Gastrocnemius medialis (tissue), 4 donors: ENCODE results near the gene SEC11A. TPM values are rescaled to one million over a fixed set of nuclear protein-coding genes. Genes with fewer than 3 reads are reported as not detected.

Experiments
- ATAC-seq, 2 donors: fragments of 150-250 bp; one replicate each; pipeline ENCODE4 v1.9.1; 2016
- DNase-seq, 2 donors: peaks; one replicate each; pipeline ENCODE4 v3.0.0-alpha.2; 2019
- H3K27ac ChIP-seq, 4 donors: fragments of 200-600 bp; sonication (generic); 1 replicate in 1 of 4; 2 replicates in 3 of 4; pipeline ENCODE4 v1.5.1; 2016 to 2018; ENCODE audit warnings: mild to moderate bottlenecking in 2 of 4, moderate library complexity in 1 of 4
- H3K27me3 ChIP-seq, 3 donors: fragments of 200-600 bp; sonication (generic) in 2 of 3; 1 replicate in 1 of 3; 2 replicates in 2 of 3; pipeline versions ENCODE4 v1.5.1 to v1.6.0; 2016 to 2019; ENCODE audit warnings: mild to moderate bottlenecking in 1 of 3, moderate library complexity in 1 of 3
- H3K36me3 ChIP-seq, 2 donors: fragments of 200-600 bp; sonication (generic) in 1 of 2; one replicate each; pipeline ENCODE4 v1.5.1; 2017 to 2018
- H3K4me1 ChIP-seq, 2 donors: fragments of 200-600 bp; sonication (generic) in 1 of 2; one replicate each; pipeline ENCODE4 v1.5.1; 2016 to 2017; ENCODE audit warnings: mild to moderate bottlenecking in 2 of 2
- H3K4me3 ChIP-seq, 4 donors: fragments of 200-600 bp; sonication (generic) in 3 of 4; 1 replicate in 1 of 4; 2 replicates in 3 of 4; pipeline ENCODE4 v1.5.1; 2016 to 2019; ENCODE audit warnings: mild to moderate bottlenecking in 2 of 4
- H3K9me3 ChIP-seq, 3 donors: fragments of 200-600 bp; sonication (generic) in 2 of 3; 1 replicate in 1 of 3; 2 replicates in 2 of 3; pipeline ENCODE4 v1.5.1; 2016 to 2019
- POLR2A ChIP-seq, 2 donors: fragments of 450-650 bp; IDR thresholded peaks; one replicate each; pipeline ENCODE4 v1.6.1; 2017; ENCODE audit warnings: antibody characterized with exemption in 2 of 2, mild to moderate bottlenecking in 2 of 2, moderate library complexity in 2 of 2
- in situ Hi-C, 4 donors: fragments of 200-750 bp; cut with MboI; loops; one replicate each; pipeline versions ENCODE4 v1.15.0 to v1.8.0; 2017; ENCODE audit warnings: low sequenced_read_pairs in 4 of 4
- intact Hi-C: fragments of 100-400 bp; cut with DNase I; formaldehyde crosslinking; loops from one replicate; pipeline ENCODE4 v1.15.1; 2023; ENCODE audit warnings: low total_unique reads
- total RNA-seq, 4 donors: library from RNA; depleted of rRNA; stranded (reverse); fragments of >200 nt; gene quantifications; one replicate each; pipeline versions ENCODE4 v1.1.0 to v1.2.3, GENCODE V29; 2016
- TF ChIP-seq, protein P1 (sequence below), 5 experiments: fragments of 450-650 bp in 3 of 5; fragments of 200-600 bp in 2 of 5; sonication (generic) in 2 of 5; IDR thresholded peaks in 4 of 5; conservative IDR thresholded peaks in 1 of 5; 1 replicate in 4 of 5; 2 replicates in 1 of 5; pipeline ENCODE4 v1.5.1; 2016 to 2019; ENCODE audit warnings: antibody characterized with exemption in 5 of 5, mild to moderate bottlenecking in 3 of 5, moderate library complexity in 3 of 5

SEC11A gene
- total RNA-seq, 4 donors from 2014 or later, result 90.2 to 127 (median 118) TPM

DNA sequence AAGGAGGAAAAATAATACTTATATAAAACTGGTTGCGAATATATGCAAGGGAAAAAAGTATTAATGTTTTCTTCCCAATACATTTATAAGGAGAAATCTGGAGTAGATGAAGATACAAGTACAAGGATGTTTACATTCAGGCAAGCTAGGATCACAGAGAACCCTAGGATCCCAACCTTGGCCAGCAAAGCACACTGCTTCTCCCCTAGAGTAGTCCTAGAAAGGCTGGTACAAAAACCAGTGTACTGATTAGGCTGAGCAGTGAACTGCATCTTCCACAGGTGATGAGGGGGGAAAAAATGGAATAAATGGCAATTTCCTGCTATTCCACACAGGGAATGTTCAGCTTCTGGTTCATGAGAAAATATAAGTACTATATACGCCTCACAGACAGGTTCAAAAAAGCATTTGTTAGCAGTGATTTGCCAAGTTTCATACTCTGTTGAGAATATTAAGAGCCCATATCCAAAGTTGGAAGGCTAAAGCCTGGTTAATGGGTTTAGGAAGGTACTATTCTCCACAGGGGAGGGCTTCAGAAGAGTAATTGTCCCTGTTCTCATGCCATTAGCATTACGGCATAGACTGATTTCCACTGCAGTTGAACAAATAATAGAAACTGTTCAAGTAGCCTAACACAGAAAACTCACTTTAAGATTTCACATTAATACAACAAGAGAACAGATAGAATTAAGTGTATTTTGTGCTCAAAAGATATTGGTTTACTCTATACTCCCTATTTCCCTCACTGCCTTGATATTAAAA lies 47.5 kb downstream of the SEC11A start:
- H3K27ac ChIP-seq, result no peak overlapping the region
- ATAC-seq, result no peak
- no peaks in the 10 kb centered on the region for H3K27me3 ChIP-seq
- TF ChIP-seq, protein P1, sequence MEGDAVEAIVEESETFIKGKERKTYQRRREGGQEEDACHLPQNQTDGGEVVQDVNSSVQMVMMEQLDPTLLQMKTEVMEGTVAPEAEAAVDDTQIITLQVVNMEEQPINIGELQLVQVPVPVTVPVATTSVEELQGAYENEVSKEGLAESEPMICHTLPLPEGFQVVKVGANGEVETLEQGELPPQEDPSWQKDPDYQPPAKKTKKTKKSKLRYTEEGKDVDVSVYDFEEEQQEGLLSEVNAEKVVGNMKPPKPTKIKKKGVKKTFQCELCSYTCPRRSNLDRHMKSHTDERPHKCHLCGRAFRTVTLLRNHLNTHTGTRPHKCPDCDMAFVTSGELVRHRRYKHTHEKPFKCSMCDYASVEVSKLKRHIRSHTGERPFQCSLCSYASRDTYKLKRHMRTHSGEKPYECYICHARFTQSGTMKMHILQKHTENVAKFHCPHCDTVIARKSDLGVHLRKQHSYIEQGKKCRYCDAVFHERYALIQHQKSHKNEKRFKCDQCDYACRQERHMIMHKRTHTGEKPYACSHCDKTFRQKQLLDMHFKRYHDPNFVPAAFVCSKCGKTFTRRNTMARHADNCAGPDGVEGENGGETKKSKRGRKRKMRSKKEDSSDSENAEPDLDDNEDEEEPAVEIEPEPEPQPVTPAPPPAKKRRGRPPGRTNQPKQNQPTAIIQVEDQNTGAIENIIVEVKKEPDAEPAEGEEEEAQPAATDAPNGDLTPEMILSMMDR (IDR thresholded peaks at IDR 0.05 in 4 of 5, conservative IDR thresholded peaks at IDR 0.05 in 1 of 5), result no peak
- no peak for TF ChIP-seq POLR2A (IDR thresholded peaks at IDR 0.05)
- in situ Hi-C loops, result no loop called here
- no peak for DNase-seq
- H3K36me3 ChIP-seq, result peaks cover 0 to 54% of the 10 kb centered on the region in 2 donors
- intact Hi-C loops, result no loop called here
- H3K4me3 ChIP-seq, result no peak overlapping the region
- no peaks in the 10 kb centered on the region for H3K9me3 ChIP-seq
- no peaks in the 10 kb centered on the region for H3K4me1 ChIP-seq

DNA sequence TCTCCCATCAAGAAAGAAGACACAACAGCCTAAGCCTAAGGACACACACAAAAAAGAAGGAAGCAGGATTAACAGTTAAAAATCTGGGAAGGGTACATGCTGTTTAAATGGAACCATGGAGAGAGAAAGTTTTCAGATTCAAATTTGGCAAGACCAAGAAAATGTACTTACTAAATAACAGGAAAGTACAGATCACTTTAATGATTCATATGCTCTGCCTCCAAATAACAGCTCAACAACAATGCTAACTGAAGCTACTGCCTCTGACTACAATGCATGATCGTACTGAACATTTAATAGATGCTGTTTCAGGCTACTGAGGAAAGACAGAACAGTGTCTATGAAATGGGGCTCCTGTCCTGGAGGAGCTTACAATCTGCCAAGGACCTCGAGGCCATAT lies 49.6 kb downstream of the SEC11A start:
- H3K27me3 ChIP-seq, result no peaks in the 10 kb centered on the region
- in situ Hi-C loops (no loop called here), intact Hi-C loops (no loop called here)
- H3K36me3 ChIP-seq, result peaks cover 0 to 52% of the 10 kb centered on the region in 2 donors
- no peaks in the 10 kb centered on the region for H3K4me1 ChIP-seq
- ATAC-seq (no peak), DNase-seq (no peak)
- H3K27ac ChIP-seq, result no peak overlapping the region
- TF ChIP-seq, protein P1 (IDR thresholded peaks at IDR 0.05 in 4 of 5, conservative IDR thresholded peaks at IDR 0.05 in 1 of 5), result no peak
- TF ChIP-seq POLR2A (IDR thresholded peaks at IDR 0.05), result no peak
- H3K4me3 ChIP-seq, result no peak overlapping the region
- no peaks in the 10 kb centered on the region for H3K9me3 ChIP-seq

DNA sequence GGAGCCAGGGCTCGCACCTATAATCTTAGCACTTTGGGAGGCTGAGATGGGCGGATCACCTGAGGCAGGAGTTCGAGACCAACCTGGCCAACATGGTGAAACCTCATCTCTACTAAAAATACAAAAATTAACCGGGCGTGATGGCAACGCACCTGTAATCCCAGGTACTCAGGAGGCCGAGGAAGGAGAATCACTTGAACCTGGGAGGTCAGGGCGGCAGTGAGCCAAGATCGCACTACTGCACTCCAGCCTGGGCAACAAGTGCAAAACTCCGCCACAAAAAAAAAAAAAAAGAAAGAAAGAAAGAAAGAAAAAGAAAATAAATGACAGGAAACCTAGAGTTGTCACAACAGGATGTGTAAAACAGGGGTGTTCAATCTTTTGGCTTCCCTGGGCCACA lies 54.9 kb downstream of the SEC11A start:
- H3K36me3 ChIP-seq, result peaks cover 0 to 15% of the 10 kb centered on the region in 2 donors
- no peak for ATAC-seq
- no peak for TF ChIP-seq POLR2A (IDR thresholded peaks at IDR 0.05)
- TF ChIP-seq, protein P1 (IDR thresholded peaks at IDR 0.05 in 4 of 5, conservative IDR thresholded peaks at IDR 0.05 in 1 of 5), result no peak
- intact Hi-C loops (no loop called here), in situ Hi-C loops (no loop called here)
- no peaks in the 10 kb centered on the region for H3K9me3 ChIP-seq
- H3K27ac ChIP-seq, result no peak overlapping the region
- H3K4me1 ChIP-seq, result peaks cover 0 to 11% of the 10 kb centered on the region in 2 donors
- no peak for DNase-seq
- no peaks in the 10 kb centered on the region for H3K27me3 ChIP-seq
- no peak overlapping the region for H3K4me3 ChIP-seq

DNA sequence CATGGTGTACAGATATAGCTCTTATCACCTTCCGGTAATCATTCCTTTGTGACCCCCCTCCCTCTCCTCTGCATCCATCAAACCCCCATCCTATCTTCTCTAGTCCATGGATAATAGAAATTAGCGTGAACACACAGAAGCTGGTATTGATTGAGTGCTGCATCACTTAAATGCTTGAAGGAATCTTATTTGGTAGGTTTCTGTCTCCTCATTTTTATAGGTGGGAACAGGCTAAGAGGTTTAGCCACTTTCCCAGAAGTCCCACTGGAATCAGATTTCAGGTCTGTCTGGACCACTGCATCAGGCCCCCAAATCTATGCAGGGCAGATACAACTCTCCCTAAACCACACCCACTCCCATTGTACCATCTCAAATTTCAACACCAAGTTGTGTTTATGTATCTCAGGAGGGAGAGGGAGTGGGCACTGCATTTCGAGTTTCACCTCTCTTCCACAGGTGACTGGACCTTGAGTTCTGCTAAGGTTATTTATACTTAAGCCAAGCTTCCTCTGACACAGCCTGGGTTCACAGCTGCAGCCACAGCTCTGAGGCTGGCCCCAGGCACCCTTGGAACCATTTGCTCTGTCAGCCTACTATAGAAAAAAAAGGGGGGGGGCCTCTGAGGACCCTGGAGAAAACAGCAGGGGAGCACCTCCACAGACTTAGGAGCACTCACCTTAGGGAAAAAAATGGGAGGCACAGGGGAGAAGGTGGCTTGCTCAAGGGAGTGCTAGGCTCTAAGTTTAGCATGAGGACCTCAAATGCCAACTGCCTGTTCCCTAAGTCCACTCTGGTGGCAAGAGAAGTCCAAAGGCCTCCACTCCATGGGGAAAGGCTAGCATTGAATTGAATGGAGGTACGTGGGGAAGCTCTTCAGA lies 55.8 kb downstream of the SEC11A start:
- no peaks in the 10 kb centered on the region for H3K27me3 ChIP-seq
- no peak for ATAC-seq
- in situ Hi-C loops, result loop anchor here in 2 of 4 donors (10.0 kb wide), 1 partner anchor 65 kb away; no protein-coding TSS in a partner anchor
- no peak overlapping the region for H3K4me3 ChIP-seq
- no peak overlapping the region for H3K27ac ChIP-seq
- intact Hi-C loops, result loop anchor here (5.0 kb wide), 1 partner anchor 267 kb away; no protein-coding TSS in a partner anchor
- H3K9me3 ChIP-seq, result no peaks in the 10 kb centered on the region
- DNase-seq, result no peak
- peaks cover under 1 to 13% of the 10 kb centered on the region in 2 donors for H3K4me1 ChIP-seq
- peaks cover 0 to 7% of the 10 kb centered on the region in 2 donors for H3K36me3 ChIP-seq
- TF ChIP-seq, protein P1 (IDR thresholded peaks at IDR 0.05 in 4 of 5, conservative IDR thresholded peaks at IDR 0.05 in 1 of 5), result no peak
- no peak for TF ChIP-seq POLR2A (IDR thresholded peaks at IDR 0.05)
